HEK293 (cell line): ENCODE measurements around the gene CDK2.

ENCODE experiments used
- CTCF ChIA-PET: fragments of 350-600 bp; formaldehyde crosslinking; extraction: SDS; loops from one replicate; lab custom pipeline; 2021; ENCODE audit warnings: antibody characterized with exemption; lab: Yijun Ruan, JAX
- POLR2A ChIA-PET: fragments of 300-600 bp; formaldehyde crosslinking; extraction: SDS; loops from one replicate; lab custom pipeline; 2020; ENCODE audit warnings: antibody characterized with exemption, inconsistent platforms; lab: Yijun Ruan, JAX
- H3K27ac ChIP-seq: fragments of 200-500 bp; sonication (Bioruptor generic); 2 replicates; pipeline ENCODE4 v1.5.1; 2014; ENCODE audit warnings: low read depth, low read length, control low read depth, inconsistent platforms; ENCODE audit errors: extremely low read depth
- H3K36me3 ChIP-seq, 2 experiments: fragments of 200-500 bp in 1 of 2; sonication (Bioruptor generic) in 1 of 2; 1 replicate in 1 of 2; 2 replicates in 1 of 2; pipeline ENCODE4 v1.5.1; 2014 to 2017; ENCODE audit warnings: inconsistent platforms in 2 of 2, low read length in 2 of 2; ENCODE audit not compliant: control insufficient read depth in 2 of 2, insufficient read depth in 1 of 2
- H3K4me1 ChIP-seq: fragments of 200-500 bp; sonication (Bioruptor generic); 2 replicates; pipeline ENCODE4 v1.5.1; 2014; ENCODE audit warnings: mild to moderate bottlenecking, low read length, inconsistent platforms; ENCODE audit not compliant: control insufficient read depth, insufficient read depth
- H3K4me3 ChIP-seq: 2 replicates; pipeline ENCODE4 v1.5.1; 2011; ENCODE audit warnings: low read depth, mild to moderate bottlenecking, control low read depth, low read length, moderate library complexity
- H3K9me3 ChIP-seq: fragments of 200-500 bp; sonication (Bioruptor generic); 2 replicates; pipeline ENCODE4 v1.5.1; 2014; ENCODE audit warnings: low read depth, low read length, inconsistent platforms; ENCODE audit not compliant: control insufficient read depth, insufficient read depth
- EGR2 ChIP-seq: fragments of 450-650 bp; formaldehyde crosslinking; IDR thresholded peaks from 2 replicates; pipeline ENCODE4 v1.5.1; 2016; ENCODE audit warnings: low read depth, missing biosample characterization, missing genetic modification characterization
- KLF1 ChIP-seq: fragments of 450-650 bp; formaldehyde crosslinking; IDR thresholded peaks from 2 replicates; pipeline ENCODE4 v1.5.1; 2016; ENCODE audit warnings: missing biosample characterization, missing genetic modification characterization
- KLF16 ChIP-seq: fragments of 450-650 bp; formaldehyde crosslinking; IDR thresholded peaks from 2 replicates; pipeline ENCODE4 v1.5.1; 2017; ENCODE audit warnings: missing biosample characterization, missing genetic modification characterization
- KLF7 ChIP-seq: fragments of 450-650 bp; formaldehyde crosslinking; IDR thresholded peaks from 2 replicates; pipeline ENCODE4 v1.5.1; 2016; ENCODE audit warnings: missing biosample characterization, missing genetic modification characterization, borderline replicate concordance
- MZF1 ChIP-seq: fragments of 450-650 bp; formaldehyde crosslinking; IDR thresholded peaks from 2 replicates; pipeline ENCODE4 v1.5.1; 2017; ENCODE audit warnings: missing biosample characterization, missing genetic modification characterization, borderline replicate concordance
- SCRT2 ChIP-seq: fragments of 450-650 bp; formaldehyde crosslinking; IDR thresholded peaks from 2 replicates; pipeline ENCODE4 v1.5.1; 2016; ENCODE audit warnings: missing biosample characterization, missing genetic modification characterization
- SP2 ChIP-seq: fragments of 450-650 bp; formaldehyde crosslinking; IDR thresholded peaks from 2 replicates; pipeline ENCODE4 v1.5.1; 2016; ENCODE audit warnings: missing biosample characterization, missing genetic modification characterization
- ZBTB26 ChIP-seq: fragments of 450-650 bp; formaldehyde crosslinking; optimal IDR thresholded peaks from 2 replicates; pipeline ENCODE3; 2016; ENCODE audit warnings: missing biosample characterization, mild to moderate bottlenecking, missing genetic modification characterization
- ZBTB48 ChIP-seq: fragments of 450-650 bp; formaldehyde crosslinking; IDR thresholded peaks from 2 replicates; pipeline ENCODE4 v1.5.1; 2016; ENCODE audit warnings: missing biosample characterization, missing genetic modification characterization
- ZFHX2 ChIP-seq: fragments of 450-650 bp; formaldehyde crosslinking; conservative IDR thresholded peaks from 2 replicates; pipeline ENCODE4 v1.5.1; 2016; ENCODE audit warnings: missing biosample characterization, missing genetic modification characterization
- ZNF302 ChIP-seq: fragments of 450-650 bp; formaldehyde crosslinking; IDR thresholded peaks from 2 replicates; pipeline ENCODE4 v1.5.1; 2016; ENCODE audit warnings: missing biosample characterization, missing genetic modification characterization, low read depth
- ZNF324 ChIP-seq: fragments of 450-650 bp; formaldehyde crosslinking; IDR thresholded peaks from 2 replicates; pipeline ENCODE4 v1.5.1; 2016; ENCODE audit warnings: missing biosample characterization, missing genetic modification characterization
- ZNF391 ChIP-seq: fragments of 450-650 bp; formaldehyde crosslinking; IDR thresholded peaks from 2 replicates; pipeline ENCODE4 v1.5.1; 2016; ENCODE audit warnings: low read depth, missing biosample characterization, missing genetic modification characterization, borderline replicate concordance
- ZNF416 ChIP-seq: fragments of 450-650 bp; formaldehyde crosslinking; IDR thresholded peaks from 2 replicates; pipeline ENCODE4 v1.5.1; 2016; ENCODE audit warnings: missing biosample characterization, missing genetic modification characterization
- ZNF692 ChIP-seq: fragments of 450-650 bp; formaldehyde crosslinking; IDR thresholded peaks from 2 replicates; pipeline ENCODE4 v1.5.1; 2016; ENCODE audit warnings: missing biosample characterization, missing genetic modification characterization
- ZNF701 ChIP-seq: fragments of 450-650 bp; formaldehyde crosslinking; IDR thresholded peaks from 2 replicates; pipeline ENCODE4 v1.5.1; 2016; ENCODE audit warnings: missing biosample characterization, missing genetic modification characterization
- ZSCAN4 ChIP-seq: fragments of 450-650 bp; formaldehyde crosslinking; IDR thresholded peaks from 2 replicates; pipeline ENCODE4 v1.5.1; 2017; ENCODE audit warnings: missing biosample characterization, missing genetic modification characterization
- TF ChIP-seq, protein P1 (sequence below): fragments of 450-650 bp; formaldehyde crosslinking; IDR thresholded peaks from 2 replicates; pipeline ENCODE4 v1.5.1; 2016; ENCODE audit warnings: missing biosample characterization, missing genetic modification characterization

CDK2 gene

DNA sequence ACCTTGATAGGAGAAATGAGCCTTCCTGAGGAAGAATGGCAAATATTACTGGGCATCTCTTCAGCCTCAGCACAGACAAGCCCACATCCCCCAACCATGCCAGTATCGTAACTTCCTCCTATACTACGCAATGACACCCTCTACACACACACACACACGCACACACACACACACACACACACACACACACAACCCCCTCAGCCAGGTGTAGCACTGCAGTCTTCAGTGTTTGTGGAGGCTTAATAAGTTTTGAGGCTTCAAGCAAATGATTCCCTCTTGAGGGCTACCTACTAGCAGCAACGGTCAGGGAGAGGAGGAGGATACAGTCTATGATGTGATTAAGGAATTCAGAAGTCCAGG, 34.1 kb upstream of the CDK2 start:
- no peaks in the 10 kb centered on the region for H3K9me3 ChIP-seq
- CTCF ChIA-PET, result interaction anchor here (0.5 to 1.8 kb wide), 5 partner anchors 10 to 195 kb away, joined by 3 to 8 read pairs (median 3); no protein-coding TSS in a partner anchor
- H3K27ac ChIP-seq, result no peak overlapping the region
- H3K4me1 ChIP-seq, result peaks cover 4% of the 10 kb centered on the region; the same call in 1 of the 2 replicates
- POLR2A ChIA-PET, result interaction anchor here (0.5 to 2.1 kb wide), 4 partner anchors 36 to 216 kb away, joined by 3 to 13 read pairs (median 5); partner anchors contain the start of genes RAB5B and SUOX
- TF ChIP-seq ZFHX2 (0 out of 2 replicates have a peak, but pooled peaks have one; percentile 29), ZNF391 (tag by site-specific recombination) (peak; percentile 68; the same call in 1 of the 2 replicates), ZSCAN4 (tag by site-specific recombination) (peak; percentile 91), MZF1 (tag by site-specific recombination) (no peak), ZNF324 (tag by site-specific recombination) (peak; percentile 20; the same call in 1 of the 2 replicates), EGR2 (tag by site-specific recombination) (0 out of 2 replicates have a peak, but pooled peaks have one; percentile 7)
- H3K36me3 ChIP-seq, result no peaks in the 10 kb centered on the region
- peak overlapping the region; percentile 58 for H3K4me3 ChIP-seq

GRCh38 chr12:55933169-55933798, 33.3 kb upstream of the CDK2 start:
- H3K9me3 ChIP-seq, result no peaks in the 10 kb centered on the region
- no peak overlapping the region for H3K27ac ChIP-seq
- H3K4me3 ChIP-seq, result no peak overlapping the region
- H3K36me3 ChIP-seq, result no peaks in the 10 kb centered on the region
- ChIA-PET POLR2A (interaction anchor here (1.3 to 2.1 kb wide), 4 partner anchors 35 to 115 kb away, joined by 4 to 13 read pairs (median 6); partner anchors contain the start of genes ORMDL2, RAB5B, SARNP and SUOX), CTCF (interaction anchor here (0.5 to 1.8 kb wide), 7 partner anchors 9 to 195 kb away, joined by 3 to 8 read pairs (median 4); partner anchors contain the start of gene RAB5B)
- peaks cover 4% of the 10 kb centered on the region; the same call in 1 of the 2 replicates for H3K4me1 ChIP-seq
- TF ChIP-seq ZNF302 (tag by site-specific recombination), result no peak
- TF ChIP-seq ZNF701 (tag by site-specific recombination), result no peak
- no peak for TF ChIP-seq KLF7 (tag by site-specific recombination)
- TF ChIP-seq ZNF692, result no peak
- no peak for TF ChIP-seq KLF16 (tag by site-specific recombination)
- no peak for TF ChIP-seq ZBTB48
- TF ChIP-seq, protein P1, sequence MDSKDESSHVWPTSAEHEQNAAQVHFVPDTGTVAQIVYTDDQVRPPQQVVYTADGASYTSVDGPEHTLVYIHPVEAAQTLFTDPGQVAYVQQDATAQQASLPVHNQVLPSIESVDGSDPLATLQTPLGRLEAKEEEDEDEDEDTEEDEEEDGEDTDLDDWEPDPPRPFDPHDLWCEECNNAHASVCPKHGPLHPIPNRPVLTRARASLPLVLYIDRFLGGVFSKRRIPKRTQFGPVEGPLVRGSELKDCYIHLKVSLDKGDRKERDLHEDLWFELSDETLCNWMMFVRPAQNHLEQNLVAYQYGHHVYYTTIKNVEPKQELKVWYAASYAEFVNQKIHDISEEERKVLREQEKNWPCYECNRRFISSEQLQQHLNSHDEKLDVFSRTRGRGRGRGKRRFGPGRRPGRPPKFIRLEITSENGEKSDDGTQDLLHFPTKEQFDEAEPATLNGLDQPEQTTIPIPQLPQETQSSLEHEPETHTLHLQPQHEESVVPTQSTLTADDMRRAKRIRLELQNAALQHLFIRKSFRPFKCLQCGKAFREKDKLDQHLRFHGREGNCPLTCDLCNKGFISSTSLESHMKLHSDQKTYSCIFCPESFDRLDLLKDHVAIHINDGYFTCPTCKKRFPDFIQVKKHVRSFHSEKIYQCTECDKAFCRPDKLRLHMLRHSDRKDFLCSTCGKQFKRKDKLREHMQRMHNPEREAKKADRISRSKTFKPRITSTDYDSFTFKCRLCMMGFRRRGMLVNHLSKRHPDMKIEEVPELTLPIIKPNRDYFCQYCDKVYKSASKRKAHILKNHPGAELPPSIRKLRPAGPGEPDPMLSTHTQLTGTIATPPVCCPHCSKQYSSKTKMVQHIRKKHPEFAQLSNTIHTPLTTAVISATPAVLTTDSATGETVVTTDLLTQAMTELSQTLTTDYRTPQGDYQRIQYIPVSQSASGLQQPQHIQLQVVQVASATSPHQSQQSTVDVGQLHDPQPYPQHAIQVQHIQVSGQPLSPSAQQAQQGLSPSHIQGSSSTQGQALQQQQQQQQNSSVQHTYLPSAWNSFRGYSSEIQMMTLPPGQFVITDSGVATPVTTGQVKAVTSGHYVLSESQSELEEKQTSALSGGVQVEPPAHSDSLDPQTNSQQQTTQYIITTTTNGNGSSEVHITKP (tag by site-specific recombination), result 0 out of 2 replicates have a peak, but pooled peaks have one; percentile 10
- no peak for TF ChIP-seq ZNF416
- TF ChIP-seq ZBTB26 (tag by site-specific recombination), result no peak
- TF ChIP-seq SP2 (tag by site-specific recombination), result peak; percentile 37; the same call in 1 of the 2 replicates
- TF ChIP-seq KLF1 (tag by site-specific recombination), result peak; percentile 49
- no peak for TF ChIP-seq SCRT2 (tag by site-specific recombination)
